Activated naive CD4-positive, alpha-beta T cell treated with anti-CD3 and anti-CD28 coated beads, Interleukin-2, amount 50 U/mL, for 16 hours (primary cell): ENCODE results near the gene BCAP31.

Experiments
- DNase-seq: peaks from one replicate; pipeline ENCODE4 v3.0.0-alpha.2; 2020

Gene BCAP31

GRCh38 chrX:153724252-153725038, at the start of gene BCAP31, which contains the start of gene ABCD1:
BCAP31 (minus strand) TSS chrX:153724387; CDS start chrX:153723244, 1,143 bp downstream.
ABCD1 (plus strand) TSS chrX:153724856; CDS start chrX:153725267, 411 bp downstream.
- peak; percentile 87 for DNase-seq

- no peak for DNase-seq
Measured at GRCh38 chrX:153773218-153773611, 49.0 kb upstream of the BCAP31 start.

DNA sequence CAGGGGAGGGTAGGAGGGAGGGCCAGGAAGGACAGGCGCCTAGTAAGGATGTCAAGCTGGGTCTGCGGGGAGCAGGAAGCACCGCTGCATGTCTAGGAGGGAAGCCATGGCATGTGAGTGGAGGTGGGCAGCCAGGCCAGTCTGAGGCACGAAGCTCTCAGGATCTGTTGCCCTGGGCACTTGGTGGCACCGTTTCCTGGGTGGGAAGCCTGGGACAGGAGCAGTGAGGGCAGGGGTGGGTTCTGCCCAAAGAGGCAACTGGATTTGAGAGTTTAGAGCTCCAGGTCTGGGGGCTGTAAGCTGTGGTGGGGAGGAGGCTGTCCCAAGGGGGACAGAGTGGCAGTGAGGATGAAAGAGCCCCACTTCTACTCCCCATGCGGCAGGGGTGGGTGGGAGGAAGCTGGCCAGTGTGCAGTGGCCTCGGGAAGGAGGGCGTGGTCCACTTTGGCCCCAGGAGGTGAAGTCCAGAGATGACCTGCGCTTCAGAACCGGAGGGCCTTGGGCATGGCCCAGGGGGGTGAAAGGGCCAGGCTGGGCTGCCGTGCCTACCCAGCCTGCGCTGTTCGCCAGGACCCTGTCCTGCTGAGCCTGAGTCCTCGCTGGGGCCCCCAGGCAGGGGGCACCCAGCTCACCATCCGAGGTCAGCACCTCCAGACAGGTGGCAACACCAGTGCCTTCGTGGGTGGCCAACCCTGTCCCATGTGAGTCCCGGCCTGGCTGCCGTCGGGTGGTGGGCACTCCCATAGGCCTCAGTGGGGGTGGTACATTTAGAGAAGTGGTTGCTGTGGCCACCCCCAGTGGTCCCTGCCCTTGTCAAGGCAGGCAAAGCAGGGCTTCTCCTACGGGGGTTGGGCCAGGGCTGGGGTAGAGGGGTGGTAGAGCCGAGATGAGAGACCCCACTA, 48.4 kb upstream of the BCAP31 start:
- no peak for DNase-seq

DNA sequence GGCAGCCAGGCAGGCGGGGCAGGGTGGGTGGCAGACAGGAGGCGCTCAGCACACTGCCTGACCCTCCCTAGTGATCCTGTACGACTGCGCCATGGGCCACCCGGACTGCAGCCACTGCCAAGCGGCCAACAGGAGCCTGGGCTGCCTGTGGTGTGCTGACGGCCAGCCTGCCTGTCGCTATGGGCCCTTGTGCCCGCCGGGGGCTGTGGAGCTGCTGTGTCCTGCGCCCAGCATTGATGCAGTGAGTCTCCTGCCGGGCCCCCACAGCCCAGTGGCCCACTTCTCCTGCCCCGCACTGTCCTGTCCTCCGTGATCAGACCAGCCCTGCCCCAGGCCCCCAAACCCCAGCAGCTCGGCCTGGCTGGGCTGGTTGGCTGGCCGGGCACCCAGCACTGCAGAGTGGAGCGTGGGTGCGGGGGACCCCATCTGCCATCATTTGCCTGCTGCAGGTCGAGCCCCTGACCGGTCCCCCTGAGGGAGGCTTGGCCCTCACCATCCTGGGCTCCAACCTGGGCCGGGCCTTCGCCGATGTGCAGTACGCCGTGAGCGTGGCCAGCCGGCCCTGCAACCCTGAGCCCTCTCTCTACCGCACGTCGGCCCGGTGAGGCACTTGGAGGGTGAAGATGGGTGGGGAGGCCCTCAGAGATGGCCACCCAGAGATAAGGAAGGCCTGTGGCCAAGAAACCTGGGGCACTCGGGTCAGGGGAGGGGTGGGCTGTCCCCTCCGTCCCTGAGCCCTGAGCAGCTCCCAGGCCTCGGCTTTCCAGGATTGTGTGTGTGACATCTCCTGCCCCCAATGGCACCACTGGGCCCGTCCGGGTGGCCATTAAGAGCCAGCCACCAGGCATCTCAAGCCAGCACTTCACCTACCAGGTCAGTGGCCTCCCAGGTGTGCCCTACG, 47.5 kb upstream of the BCAP31 start:
- DNase-seq = no peak

DNA sequence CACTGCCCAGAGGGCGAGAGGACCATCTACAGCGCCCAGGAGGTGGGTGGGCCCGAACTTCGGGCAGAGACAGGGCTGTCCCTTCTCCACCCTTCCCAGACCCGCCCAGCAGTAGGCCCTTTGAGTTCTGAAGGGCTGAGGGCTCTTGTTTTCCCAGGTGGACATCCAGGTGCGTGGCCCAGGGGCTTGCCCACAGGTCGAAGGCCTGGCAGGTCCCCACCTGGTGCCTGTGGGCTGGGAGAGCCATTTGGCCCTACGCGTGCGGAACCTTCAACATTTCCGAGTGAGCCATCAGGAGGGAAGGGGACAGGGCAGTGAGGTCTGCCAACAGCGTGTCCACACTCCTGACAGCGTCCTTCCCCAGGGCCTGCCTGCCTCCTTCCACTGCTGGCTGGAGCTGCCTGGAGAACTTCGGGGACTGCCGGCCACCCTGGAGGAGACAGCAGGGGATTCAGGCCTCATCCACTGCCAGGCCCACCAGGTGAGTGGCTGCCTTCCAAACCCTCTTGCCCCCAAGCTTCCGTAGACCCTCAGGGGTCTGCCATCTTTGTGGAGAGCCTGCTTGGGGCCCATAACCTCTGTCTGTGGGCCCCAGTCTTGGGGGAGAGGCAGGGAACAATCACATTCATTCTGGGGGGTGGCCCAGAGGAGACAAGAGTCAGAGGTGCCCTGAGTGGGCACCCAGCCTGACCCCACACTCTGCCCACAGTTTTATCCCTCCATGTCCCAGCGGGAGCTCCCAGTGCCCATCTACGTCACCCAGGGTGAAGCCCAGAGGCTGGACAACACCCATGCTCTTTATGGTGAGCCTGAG, 46.6 kb upstream of the BCAP31 start:
- DNase-seq = no peak

DNA sequence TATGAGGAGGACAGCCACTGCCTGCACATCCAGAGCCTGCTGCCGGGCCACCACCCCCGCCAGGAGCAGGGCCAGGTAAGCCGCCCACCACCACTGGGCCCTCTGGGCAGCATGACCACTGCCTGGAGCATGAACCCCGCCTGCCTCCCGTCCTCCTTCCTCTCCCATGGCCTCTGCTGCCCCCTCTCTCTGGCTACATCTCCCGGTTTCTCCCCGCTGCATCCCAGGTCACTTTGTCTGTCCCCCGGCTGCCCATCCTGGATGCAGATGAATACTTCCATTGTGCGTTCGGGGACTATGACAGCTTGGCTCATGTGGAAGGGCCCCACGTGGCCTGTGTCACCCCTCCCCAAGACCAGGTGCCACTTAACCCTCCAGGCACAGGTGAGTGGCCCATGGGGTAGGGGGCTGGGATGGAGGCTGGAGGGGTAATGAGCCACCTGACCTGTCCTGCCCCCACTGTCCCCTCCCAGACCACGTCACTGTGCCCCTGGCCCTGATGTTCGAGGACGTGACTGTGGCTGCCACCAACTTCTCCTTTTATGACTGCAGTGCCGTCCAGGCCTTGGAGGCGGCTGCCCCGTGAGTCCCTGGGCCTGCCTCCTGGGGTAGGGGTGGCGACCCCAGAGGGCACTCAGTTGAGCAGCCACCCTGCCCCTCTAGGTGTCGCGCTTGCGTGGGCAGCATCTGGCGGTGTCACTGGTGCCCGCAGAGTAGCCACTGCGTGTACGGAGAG, 45.8 kb upstream of the BCAP31 start:
- no peak for DNase-seq

- no peak for DNase-seq
Measured at GRCh38 chrX:153769158-153769864, 45.1 kb upstream of the BCAP31 start.

DNA sequence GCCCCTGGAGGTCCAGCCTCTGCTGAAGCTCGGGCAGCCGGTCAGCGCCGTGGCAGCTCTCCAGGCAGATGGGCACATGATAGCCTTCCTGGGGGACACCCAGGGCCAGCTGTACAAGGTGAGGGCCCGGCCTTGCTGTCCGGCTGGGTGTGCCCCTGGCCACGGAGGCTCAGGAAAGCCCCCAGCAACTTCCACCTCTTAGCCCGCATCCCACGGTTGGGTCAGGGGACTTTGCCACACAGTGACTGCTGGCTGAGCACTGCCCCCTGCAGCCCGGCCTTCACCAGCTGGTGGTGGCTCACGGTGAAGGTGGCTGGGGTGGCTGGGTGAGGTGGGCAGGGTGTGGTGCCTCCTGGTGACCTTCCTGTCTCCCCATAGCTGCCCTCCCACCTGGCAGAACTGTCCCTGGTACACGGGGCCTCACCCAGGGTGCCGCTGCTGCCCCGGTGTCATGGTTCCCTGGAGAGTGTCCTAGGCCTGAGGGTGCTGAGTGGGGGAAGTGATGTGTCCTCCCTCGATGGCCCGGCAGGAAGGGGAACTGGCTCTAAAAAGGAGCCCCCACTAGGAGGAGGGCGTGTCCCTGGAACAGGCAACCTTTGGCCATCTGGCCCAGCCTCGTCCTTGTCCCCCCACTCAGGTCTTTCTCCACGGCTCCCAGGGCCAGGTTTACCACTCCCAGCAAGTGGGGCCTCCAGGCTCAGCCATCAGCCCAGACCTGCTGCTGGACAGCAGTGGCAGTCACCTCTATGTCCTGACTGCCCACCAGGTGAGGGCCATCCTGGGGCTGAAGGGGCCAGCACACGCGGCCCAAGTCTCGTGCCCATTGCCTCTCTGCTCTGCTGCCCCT, 44.3 kb upstream of the BCAP31 start:
- DNase-seq = peak; percentile 7

GRCh38 chrX:153767674-153768055, 43.5 kb upstream of the BCAP31 start:
- DNase-seq = no peak

DNA sequence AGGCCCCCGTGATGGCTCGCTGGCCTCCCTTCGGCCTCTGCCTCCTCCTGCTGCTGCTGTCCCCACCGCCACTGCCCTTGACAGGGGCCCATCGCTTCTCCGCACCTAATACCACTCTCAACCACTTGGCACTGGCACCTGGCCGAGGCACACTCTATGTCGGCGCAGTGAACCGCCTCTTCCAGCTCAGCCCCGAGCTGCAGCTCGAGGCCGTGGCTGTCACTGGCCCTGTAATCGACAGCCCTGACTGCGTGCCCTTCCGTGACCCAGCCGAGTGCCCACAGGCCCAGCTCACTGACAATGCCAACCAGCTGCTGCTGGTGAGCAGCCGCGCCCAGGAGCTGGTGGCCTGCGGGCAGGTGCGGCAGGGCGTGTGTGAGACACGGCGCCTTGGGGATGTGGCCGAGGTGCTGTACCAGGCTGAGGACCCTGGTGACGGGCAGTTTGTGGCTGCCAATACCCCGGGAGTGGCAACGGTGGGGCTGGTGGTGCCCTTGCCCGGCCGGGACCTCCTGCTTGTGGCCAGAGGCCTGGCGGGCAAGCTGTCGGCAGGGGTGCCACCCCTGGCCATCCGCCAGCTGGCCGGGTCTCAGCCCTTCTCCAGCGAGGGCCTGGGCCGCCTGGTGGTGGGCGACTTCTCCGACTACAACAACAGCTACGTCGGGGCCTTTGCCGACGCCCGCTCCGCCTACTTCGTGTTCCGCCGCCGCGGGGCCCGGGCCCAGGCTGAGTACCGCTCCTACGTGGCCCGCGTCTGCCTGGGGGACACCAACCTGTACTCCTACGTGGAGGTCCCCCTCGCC, 42.9 kb upstream of the BCAP31 start:
- DNase-seq = peak; percentile 6

GRCh38 chrX:153766098-153766817, 42.1 kb upstream of the BCAP31 start:
- DNase-seq = peak; percentile 31

GRCh38 chrX:153765138-153766079, 41.2 kb upstream of the BCAP31 start:
- no peak for DNase-seq

DNA sequence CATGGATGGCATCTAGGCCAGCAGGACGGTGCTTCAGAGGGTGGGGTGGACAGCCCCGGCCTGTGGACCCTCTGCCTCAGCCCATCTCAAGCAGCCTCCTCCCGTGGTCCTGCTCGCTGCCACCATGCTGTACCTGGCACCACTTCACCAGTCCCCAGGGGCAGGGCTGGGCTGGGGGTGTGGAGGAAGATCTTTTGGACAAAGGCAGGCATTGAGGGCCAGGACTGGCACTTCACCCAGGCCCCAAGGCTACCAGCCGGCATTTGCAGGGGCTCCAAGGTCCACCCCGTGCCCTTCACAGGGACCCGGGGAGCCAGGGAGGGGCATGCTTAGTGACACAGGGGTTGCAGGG, 40.6 kb upstream of the BCAP31 start:
- no peak for DNase-seq

DNA sequence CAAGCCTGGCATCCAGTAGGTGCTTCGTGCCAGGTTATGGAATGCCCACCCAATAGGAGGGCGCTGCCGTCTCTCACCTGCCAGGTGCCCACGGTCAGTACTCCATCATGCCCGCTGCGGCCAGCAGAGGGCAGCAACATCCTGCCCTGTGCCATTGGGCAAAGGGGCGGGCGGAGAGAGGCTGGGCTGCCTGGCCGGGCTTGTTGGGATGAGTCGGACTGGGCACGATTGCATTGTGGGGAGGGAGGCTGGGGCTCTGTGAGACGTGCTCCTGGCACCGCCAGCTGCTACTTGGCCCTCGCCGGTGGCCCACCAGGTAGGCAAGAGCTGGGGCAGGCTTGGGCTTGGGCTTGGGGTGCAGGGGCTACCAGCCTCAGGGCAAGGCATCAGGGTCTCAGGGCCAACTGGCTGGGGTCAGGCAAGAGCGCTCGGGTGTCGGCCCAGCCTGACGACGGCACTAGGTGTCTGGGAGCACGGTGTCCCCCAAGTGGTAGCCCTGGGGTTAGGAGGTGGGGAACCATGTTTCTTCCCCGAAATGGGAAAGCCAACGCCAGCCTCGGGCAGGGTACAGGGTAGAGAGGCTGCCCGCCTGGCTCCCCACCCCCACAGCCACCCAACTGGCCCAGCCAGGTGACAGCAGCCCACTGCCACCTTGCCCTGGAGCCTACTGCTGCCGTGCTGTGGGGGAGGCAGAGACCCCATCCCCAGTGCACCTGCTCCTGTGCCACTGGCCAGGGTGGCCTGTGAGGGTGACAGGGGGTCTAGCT, 40.0 kb upstream of the BCAP31 start, which contains the start of gene PLXNB3:
PLXNB3 (plus strand) TSS at position 261 of the 767 bp plus-strand sequence. CDS start 1,287 bp downstream, outside the sequence.
- DNase-seq = peak; percentile 74

DNA sequence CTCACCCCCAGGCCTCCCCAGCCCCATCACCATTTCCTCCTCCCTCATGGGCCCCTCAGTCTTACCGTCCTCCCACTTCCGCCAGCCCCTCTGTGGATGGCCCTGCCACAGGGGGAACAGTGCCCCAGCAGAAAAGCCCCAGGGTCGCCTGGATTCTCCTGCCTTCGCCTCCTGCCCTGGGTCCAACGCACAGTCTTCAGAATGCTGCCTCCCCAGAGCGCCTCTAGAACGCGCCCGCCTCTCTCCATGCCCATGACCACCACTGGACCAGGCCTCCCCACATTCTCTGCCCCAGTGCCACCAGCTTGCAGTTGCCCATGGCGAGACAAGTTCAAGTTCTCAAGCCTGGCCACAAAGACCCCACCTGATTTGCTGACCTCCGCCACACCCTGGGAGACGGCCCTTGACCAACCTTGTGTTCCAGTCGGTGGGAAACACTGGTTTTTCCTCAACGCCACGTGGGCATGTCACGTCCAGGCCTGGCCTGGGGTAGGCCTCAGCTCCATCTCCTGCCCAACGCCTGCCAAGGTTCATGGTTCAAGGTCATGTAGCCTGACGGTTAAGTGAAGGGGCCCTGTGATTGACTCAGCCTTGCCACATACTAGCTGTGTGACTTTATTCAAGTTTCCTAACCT, 39.2 kb upstream of the BCAP31 start:
- peak; percentile 5 for DNase-seq
